Skin epidermis (tissue), 12 donors: ENCODE measurements around the gene LNPEP.

Experiments used
- H3K27ac ChIP-seq, 21 experiments: fragments of 200-600 bp; sonication (generic) in 11 of 21; one replicate each; pipeline ENCODE4 v1.5.0; 2020; ENCODE audit warnings: mild to moderate bottlenecking in 3 of 21, inconsistent platforms in 2 of 21, moderate library complexity in 2 of 21
- H3K4me3 ChIP-seq, 7 experiments: fragments of 200-600 bp; sonication (generic) in 2 of 7; one replicate each; pipeline ENCODE4 v1.5.0; 2020; ENCODE audit warnings: inconsistent platforms in 2 of 7, mild to moderate bottlenecking in 2 of 7, moderate library complexity in 1 of 7

Gene LNPEP

GRCh38 chr5:97026721-97027120 lies 90.8 kb downstream of the LNPEP start:
- H3K27ac ChIP-seq: no peak overlapping the region

GRCh38 chr5:97037819-97038218 lies 101.9 kb downstream of the LNPEP start:
- Histone ChIP-seq H3K4me3 (no peak overlapping the region), H3K27ac (no peak overlapping the region)

More at GRCh38 chr5:97026721-97027120, 90.8 kb downstream of the LNPEP start:
- H3K4me3 ChIP-seq: no peak overlapping the region

GRCh38 chr5:97041239-97041638 lies 105.4 kb downstream of the LNPEP start:
- Histone ChIP-seq H3K27ac (no peak overlapping the region), H3K4me3 (no peak overlapping the region)

GRCh38 chr5:97042996-97043395 lies 107.1 kb downstream of the LNPEP start:
- Histone ChIP-seq H3K27ac (peak overlapping the region in 1 of 21 experiments; percentile 52), H3K4me3 (no peak overlapping the region)

- no peak overlapping the region for H3K4me3 ChIP-seq
- H3K27ac ChIP-seq: no peak overlapping the region
Measured at GRCh38 chr5:97043511-97043910, 107.6 kb downstream of the LNPEP start.

GRCh38 chr5:97044052-97044451 lies 108.2 kb downstream of the LNPEP start:
- Histone ChIP-seq H3K27ac (no peak overlapping the region), H3K4me3 (no peak overlapping the region)

GRCh38 chr5:97046270-97046982 lies 110.5 kb downstream of the LNPEP start:
- no peak overlapping the region for H3K4me3 ChIP-seq
- no peak overlapping the region for H3K27ac ChIP-seq

GRCh38 chr5:97047076-97047475 lies 111.2 kb downstream of the LNPEP start:
- no peak overlapping the region for H3K4me3 ChIP-seq
- no peak overlapping the region for H3K27ac ChIP-seq

- no peak overlapping the region for H3K27ac ChIP-seq
Measured at GRCh38 chr5:97049175-97049574, 113.3 kb downstream of the LNPEP start.

GRCh38 chr5:97056263-97056662 lies 120.4 kb downstream of the LNPEP start:
- no peak overlapping the region for H3K4me3 ChIP-seq
- no peak overlapping the region for H3K27ac ChIP-seq

More at GRCh38 chr5:97049175-97049574, 113.3 kb downstream of the LNPEP start:
- no peak overlapping the region for H3K4me3 ChIP-seq

GRCh38 chr5:97062046-97062445 lies 126.2 kb downstream of the LNPEP start:
- no peak overlapping the region for H3K4me3 ChIP-seq
- no peak overlapping the region for H3K27ac ChIP-seq

GRCh38 chr5:97063251-97063650 lies 127.4 kb downstream of the LNPEP start:
- no peak overlapping the region for H3K27ac ChIP-seq
- H3K4me3 ChIP-seq: no peak overlapping the region

GRCh38 chr5:97065475-97065874 lies 129.6 kb downstream of the LNPEP start:
- Histone ChIP-seq H3K4me3 (no peak overlapping the region), H3K27ac (no peak overlapping the region)

- H3K27ac ChIP-seq: no peak overlapping the region
- H3K4me3 ChIP-seq: no peak overlapping the region
Measured at GRCh38 chr5:97067296-97067850, 131.5 kb downstream of the LNPEP start.

GRCh38 chr5:97070234-97070633 lies 134.4 kb downstream of the LNPEP start:
- Histone ChIP-seq H3K27ac (no peak overlapping the region), H3K4me3 (no peak overlapping the region)

GRCh38 chr5:97071101-97071500 lies 135.2 kb downstream of the LNPEP start:
- Histone ChIP-seq H3K27ac (no peak overlapping the region), H3K4me3 (no peak overlapping the region)

GRCh38 chr5:97071993-97072392 lies 136.1 kb downstream of the LNPEP start:
- Histone ChIP-seq H3K27ac (no peak overlapping the region), H3K4me3 (no peak overlapping the region)

GRCh38 chr5:97072696-97073095 lies 136.8 kb downstream of the LNPEP start:
- Histone ChIP-seq H3K4me3 (no peak overlapping the region), H3K27ac (no peak overlapping the region)

GRCh38 chr5:97073420-97073819 lies 137.5 kb downstream of the LNPEP start:
- Histone ChIP-seq H3K27ac (no peak overlapping the region), H3K4me3 (no peak overlapping the region)

- H3K27ac ChIP-seq: no peak overlapping the region
- H3K4me3 ChIP-seq: no peak overlapping the region
Measured at GRCh38 chr5:97074859-97075489, 139.1 kb downstream of the LNPEP start.

- no peak overlapping the region for H3K27ac ChIP-seq
- no peak overlapping the region for H3K4me3 ChIP-seq
Measured at GRCh38 chr5:97075649-97076048, 139.8 kb downstream of the LNPEP start.
